HTERT RPE-1 (cell line): ENCODE measurements around the gene PNPLA5.

Source experiments
- in situ Hi-C: fragments of 300-500 bp; cut with MboI; formaldehyde crosslinking; loops from 4 replicates; pipeline ENCODE4 v1.14.3; 2020; ENCODE audit warnings: low sequenced_read_pairs

The PNPLA5 gene

GRCh38 chr22:43901976-43902643 is 10.3 kb upstream of the PNPLA5 start:
- in situ Hi-C loops: no loop called here

DNA sequence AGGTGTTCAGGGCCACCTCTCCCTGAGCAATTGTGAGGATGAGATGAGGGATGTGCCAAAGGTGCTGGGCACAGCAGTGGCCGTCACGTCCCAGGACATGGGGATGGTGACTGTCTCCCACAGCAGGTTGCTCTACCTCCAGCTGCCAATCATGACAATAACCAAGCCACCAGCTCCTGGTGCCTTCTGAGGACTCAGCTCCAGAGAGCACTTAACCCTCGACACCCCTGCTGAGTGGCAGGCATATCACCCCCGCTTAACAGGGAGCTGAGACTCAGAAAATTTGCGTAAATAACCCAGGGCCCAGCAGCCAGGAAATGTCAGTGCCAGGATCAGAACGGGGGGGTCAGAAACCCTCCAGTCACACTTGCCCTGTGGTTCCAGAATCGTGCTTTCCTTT is 8.4 kb upstream of the PNPLA5 start:
- in situ Hi-C loops: no loop called here

DNA sequence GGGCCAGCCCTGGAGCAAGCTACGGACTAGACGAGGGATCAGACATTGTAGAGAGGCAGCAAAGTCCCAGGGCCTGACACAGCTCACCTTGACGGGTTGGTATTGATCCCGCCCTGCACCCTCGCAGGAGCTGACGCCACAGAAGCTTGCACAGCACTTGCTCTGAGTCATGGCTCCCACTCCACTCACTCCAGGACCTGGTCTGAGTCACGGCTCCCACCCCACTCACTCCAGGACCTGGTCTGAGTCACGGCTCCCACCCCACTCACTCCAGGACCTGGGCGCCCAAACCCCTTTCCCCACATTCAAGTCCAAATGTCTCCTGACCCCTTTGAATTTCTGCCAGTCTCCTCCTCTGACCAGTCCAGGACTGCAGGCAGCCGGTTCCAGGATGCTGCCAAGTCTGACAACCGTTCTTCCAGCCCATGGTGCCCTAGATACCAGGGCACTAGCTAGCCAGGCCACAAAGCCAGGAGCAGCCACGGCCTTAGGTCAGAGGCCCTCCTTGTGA is 6.0 kb upstream of the PNPLA5 start:
- in situ Hi-C loops: no loop called here

DNA sequence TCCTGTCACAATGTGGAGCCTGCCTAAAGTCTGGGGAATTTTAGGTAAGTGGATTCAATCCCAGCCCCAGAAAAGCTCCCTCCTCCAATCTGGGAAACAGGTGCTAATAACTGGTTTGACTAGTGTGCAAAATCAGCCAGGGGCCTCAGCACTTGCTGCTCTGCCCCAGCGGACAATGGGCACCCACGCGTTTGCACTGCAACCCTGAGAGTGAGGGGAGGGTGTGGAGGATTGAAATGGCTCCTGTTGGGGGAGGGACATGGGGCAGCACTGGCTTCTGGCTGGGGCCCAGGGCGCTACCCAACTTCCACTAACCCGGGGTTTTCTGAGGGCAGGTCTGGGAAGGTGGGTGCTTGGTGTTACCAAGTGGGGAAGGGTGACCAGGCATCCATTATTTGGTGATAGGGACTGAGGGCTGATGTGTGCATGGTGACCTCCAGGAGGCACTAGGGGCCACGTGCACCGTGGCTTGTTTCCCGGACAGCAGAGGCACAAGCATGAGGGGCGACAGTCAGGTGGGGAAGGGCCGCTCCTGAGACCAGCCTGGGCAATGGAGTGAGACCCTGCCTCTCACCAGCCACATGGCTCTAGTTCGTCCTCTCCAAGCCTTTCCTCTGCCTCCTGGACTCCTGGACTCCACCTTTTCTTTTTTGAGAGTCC is 4.3 kb upstream of the PNPLA5 start:
- in situ Hi-C loops: no loop called here

DNA sequence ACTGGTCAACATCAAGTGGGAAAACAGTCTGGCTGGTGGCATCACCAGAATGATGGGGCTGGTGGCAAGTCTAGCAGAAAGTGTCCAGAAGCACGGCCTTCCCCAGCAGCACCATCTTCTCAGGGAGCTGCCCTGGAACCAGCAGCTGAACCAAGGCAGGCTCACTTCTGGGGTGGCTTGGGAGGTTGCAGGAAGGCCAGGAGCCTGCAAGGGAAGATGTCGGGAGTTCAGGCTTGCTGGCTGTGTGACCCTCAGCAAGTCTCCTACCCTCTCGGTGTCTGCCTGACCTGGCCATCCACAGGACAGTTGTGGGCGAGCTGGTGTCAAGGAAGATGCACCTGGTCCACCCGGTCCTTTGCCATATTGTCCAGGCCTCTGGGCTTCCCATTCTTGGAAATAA is 2.3 kb upstream of the PNPLA5 start:
- in situ Hi-C loops: no loop called here

- in situ Hi-C loops: no loop called here
These were observed 1.5 kb upstream of the PNPLA5 start for GRCh38 chr22:43893266-43893665.

DNA sequence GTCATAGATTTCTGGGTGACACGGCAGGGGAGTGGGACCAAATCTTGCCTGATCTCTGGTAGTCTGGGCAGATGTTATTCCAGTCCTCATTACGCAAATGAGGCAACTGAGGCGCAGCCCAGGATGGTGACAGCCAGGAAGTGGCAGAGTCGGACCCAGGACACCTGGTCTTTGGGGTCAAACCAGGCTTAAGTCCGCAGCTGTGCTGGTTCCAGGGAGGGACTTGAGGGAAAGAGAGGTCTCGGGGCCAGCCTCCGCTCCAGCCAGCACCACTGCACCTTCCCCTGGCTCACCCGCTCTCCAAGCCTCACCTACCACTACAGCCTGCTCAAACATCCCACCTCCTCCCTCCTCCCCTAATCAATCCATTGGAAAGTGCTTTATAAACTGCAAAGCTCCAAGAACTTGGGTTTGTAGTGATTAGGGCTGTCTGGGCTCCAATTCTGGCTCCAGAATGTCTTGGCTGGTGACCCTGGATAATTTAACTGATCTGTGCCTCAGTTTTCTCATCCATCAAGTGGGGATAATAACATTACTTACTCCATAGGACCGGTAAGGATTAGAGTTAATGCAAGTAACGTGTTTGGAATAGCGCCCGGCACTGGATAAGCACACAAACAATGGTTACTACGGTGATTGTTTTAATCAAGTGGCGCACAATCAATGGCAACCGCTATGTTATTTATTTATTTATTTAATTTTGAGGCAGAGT is 526 bp upstream of the PNPLA5 start:
- in situ Hi-C loops: no loop called here

- in situ Hi-C loops: no loop called here
These were observed 897 bp downstream of the PNPLA5 start for GRCh38 chr22:43890901-43891331.

- in situ Hi-C loops: no loop called here
These were observed 2.0 kb downstream of the PNPLA5 start for GRCh38 chr22:43889860-43890253.

- in situ Hi-C loops: no loop called here
These were observed 2.5 kb downstream of the PNPLA5 start for GRCh38 chr22:43889201-43889859.

GRCh38 chr22:43888740-43889139 is 3.1 kb downstream of the PNPLA5 start:
- in situ Hi-C loops: no loop called here

- in situ Hi-C loops: no loop called here
These were observed 4.4 kb downstream of the PNPLA5 start for GRCh38 chr22:43887391-43887790.

- in situ Hi-C loops: no loop called here
These were observed 5.6 kb downstream of the PNPLA5 start for GRCh38 chr22:43886231-43886630.

GRCh38 chr22:43885786-43886185 is 6.0 kb downstream of the PNPLA5 start:
- in situ Hi-C loops: no loop called here

GRCh38 chr22:43885319-43885671 is 6.5 kb downstream of the PNPLA5 start:
- in situ Hi-C loops: no loop called here

DNA sequence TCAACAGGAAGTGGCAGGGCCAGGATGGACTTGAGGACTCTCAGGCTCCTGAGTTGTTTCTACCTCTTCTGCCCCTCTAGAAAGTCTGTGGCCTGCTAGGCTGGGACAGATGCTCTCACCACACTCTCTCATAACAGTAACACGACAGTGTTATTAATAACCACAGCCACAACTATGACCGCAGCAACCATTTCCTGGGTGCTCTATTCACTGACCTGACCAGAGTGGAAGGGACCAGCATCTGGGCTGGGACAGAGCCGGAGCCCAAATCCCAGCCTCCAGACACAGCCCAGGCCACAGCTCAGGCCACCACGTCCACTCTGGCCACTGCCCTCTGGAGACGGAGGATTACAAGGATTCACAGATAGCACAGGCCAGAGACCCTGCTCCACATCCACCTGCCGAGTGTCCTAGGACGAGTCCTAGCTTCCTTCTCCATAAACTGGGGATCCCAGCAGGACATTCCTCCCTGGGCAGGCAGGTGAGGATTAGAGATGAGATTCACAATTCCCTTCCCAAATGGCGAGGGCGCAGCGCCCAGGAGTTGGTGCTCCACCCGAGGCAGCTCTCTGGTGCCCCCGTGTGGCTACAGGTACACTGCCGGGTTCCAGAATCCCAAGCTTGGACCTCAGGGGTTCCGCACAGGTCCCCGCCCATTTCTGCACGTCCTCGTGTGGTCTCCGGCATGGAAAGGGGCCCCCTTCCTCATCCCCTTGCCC is 7.1 kb downstream of the PNPLA5 start:
- in situ Hi-C loops: no loop called here

DNA sequence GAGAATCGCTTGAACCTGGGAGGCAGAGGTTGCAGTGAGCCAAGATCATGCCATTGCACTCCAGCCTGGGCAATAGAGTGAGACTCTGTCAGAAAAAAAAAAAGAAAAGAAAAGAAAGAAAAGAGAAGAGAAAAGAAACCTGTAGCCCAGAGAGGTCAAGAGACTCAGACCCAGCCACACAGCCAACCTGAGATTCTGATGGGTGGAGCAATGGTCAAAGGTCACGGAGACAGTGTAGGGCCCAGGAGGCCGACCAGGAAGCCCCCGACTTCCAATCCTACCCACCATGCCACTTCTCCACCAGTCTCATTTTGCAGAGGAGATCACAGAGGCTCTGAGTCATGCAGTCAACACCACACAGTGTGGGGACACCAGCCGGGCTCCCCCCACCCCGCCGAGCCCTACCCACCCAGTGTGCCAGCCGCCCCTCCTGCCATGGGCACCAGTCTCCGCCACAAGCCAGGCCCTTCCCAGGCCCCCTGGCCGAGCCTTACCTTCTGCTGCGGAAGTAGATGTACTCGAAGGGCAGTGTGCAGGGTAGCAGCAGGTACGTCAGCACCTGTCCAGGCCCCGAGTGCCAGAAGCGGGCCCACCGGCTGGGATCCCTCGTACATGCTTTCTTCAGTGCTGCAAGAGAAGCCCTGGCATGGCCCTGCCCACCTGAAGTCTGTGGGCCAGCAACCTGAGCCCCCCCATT is 7.9 kb downstream of the PNPLA5 start:
- in situ Hi-C loops: no loop called here

GRCh38 chr22:43883012-43883661 is 8.7 kb downstream of the PNPLA5 start:
- in situ Hi-C loops: no loop called here

DNA sequence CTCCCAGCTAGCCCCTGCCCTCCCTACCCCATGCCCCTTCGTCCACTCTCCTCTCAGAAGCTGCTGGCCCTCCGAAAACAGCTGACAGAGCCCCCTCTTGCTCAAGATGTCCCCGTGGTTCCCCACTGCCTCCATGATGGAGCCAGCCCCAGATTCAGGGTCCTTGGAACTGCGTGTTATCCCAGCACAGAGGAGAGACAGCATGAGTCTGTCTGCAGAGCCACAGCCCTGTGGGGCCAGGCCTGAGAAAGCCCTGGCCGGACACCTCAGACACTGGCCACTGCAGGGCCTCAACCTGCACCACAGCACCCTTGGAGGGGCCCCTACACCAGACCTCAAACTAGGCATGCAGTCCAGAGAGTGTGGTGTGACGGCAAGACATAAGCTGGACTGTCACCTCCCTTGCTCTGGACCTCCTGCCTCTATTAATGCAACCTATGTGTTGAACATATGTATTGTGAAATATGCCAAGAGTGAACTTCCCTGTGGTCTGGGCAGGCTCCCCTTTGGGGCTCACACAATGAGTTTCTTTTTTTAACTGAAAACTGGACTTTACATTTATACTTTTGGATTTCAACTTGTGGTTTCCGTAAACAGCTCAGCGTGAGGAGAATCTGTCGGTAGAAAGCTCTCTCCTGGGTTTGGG is 9.6 kb downstream of the PNPLA5 start:
- in situ Hi-C loops: no loop called here
